GM12878 (cell line): ENCODE data around the gene GFRA1. TPM values are rescaled to one million over a fixed set of nuclear protein-coding genes. Genes with fewer than 3 reads are reported as not detected.

Source experiments
- ATAC-seq: fragments of 200-7000 bp; cut with Tn5 transposase; 3 replicates; pipeline ENCODE4 v1.9.1; 2020; ENCODE audit warnings: mild to moderate bottlenecking, moderate library complexity
- BruUV-seq: library from RNA; stranded (reverse); fragments of 400-500 nt; replicated peaks from 2 replicates; lab custom pipeline; 2021; lab: Mats Ljungman, UMichigan
- CTCF ChIA-PET: fragments of 300-600 bp; sonication (Branson Sonifier 250); formaldehyde crosslinking; extraction: SDS; loops from one replicate; lab custom pipeline; 2021; ENCODE audit warnings: inconsistent platforms; lab: Yijun Ruan, JAX
- POLR2A ChIA-PET: fragments of 350-600 bp; formaldehyde crosslinking; extraction: SDS; loops from one replicate; lab custom pipeline; 2021; ENCODE audit warnings: inconsistent platforms; lab: Charles Lee
- RAD21 ChIA-PET: fragments of 300-600 bp; sonication (Branson Sonifier 250); formaldehyde crosslinking; loops from one replicate; lab custom pipeline; 2023; ENCODE audit warnings: antibody characterized with exemption; ENCODE audit not compliant: unreplicated experiment; lab: Charles Lee
- SMC1A ChIA-PET: fragments of 300-600 bp; sonication (Branson Sonifier 250); formaldehyde crosslinking; loops from one replicate; lab custom pipeline; 2023; ENCODE audit not compliant: unreplicated experiment, uncharacterized antibody; lab: Charles Lee
- DNase-seq: peaks from one replicate; pipeline ENCODE4 v3.0.0-alpha.2; 2011; ENCODE audit warnings: low read depth, low spot score
- FAIRE-seq: peaks from 3 replicates; lab custom pipeline; 2011; peaks lifted over from hg19 to GRCh38; lab: Jason Lieb, UNC
- H2AFZ ChIP-seq: 2 replicates; pipeline ENCODE4 v1.6.0; 2011; ENCODE audit warnings: low read depth, low read length, control low read depth; ENCODE audit not compliant: control insufficient read depth
- H3K27ac ChIP-seq: 2 replicates; pipeline ENCODE4 v1.5.1; 2011; ENCODE audit warnings: control low read depth; ENCODE audit not compliant: control insufficient read depth, insufficient read depth
- H3K27me3 ChIP-seq, 2 experiments: replicated peaks in 1 of 2; 2 replicates each; pipeline versions ENCODE4 v1.6.0 to v1.6.1; 2011; ENCODE audit warnings: low read length in 1 of 2; ENCODE audit not compliant: control insufficient read depth in 2 of 2, insufficient read depth in 2 of 2
- H3K36me3 ChIP-seq, 2 experiments: 2 replicates each; pipeline ENCODE4 v1.5.1; 2011; ENCODE audit warnings: low read length in 1 of 2; ENCODE audit not compliant: control insufficient read depth in 2 of 2, insufficient read depth in 2 of 2
- H3K4me1 ChIP-seq: 2 replicates; pipeline ENCODE4 v1.6.1; 2011; ENCODE audit warnings: mild to moderate bottlenecking, low read length, moderate library complexity, mixed read lengths; ENCODE audit not compliant: control insufficient read depth, insufficient read depth
- H3K4me2 ChIP-seq: 2 replicates; pipeline ENCODE4 v1.6.0; 2011; ENCODE audit warnings: control low read depth; ENCODE audit not compliant: control insufficient read depth, insufficient read depth
- H3K4me3 ChIP-seq: fragments of 200-600 bp; sonication (generic); 2 replicates; pipeline ENCODE4 v1.5.1; 2016
- H3K79me2 ChIP-seq: 2 replicates; pipeline ENCODE4 v1.6.0; 2011; ENCODE audit warnings: low read length; ENCODE audit not compliant: control insufficient read depth, insufficient read depth
- H3K9ac ChIP-seq: 2 replicates; pipeline ENCODE4 v1.8.0; 2011; ENCODE audit warnings: low read length, control low read depth, mixed read lengths; ENCODE audit not compliant: control insufficient read depth, insufficient read depth
- H3K9me3 ChIP-seq: replicated peaks from 3 replicates; pipeline ENCODE4 v1.5.1; 2011; ENCODE audit warnings: mild to moderate bottlenecking, low read length; ENCODE audit not compliant: control insufficient read depth, insufficient read depth
- H4K20me1 ChIP-seq: 2 replicates; pipeline ENCODE4 v1.6.0; 2011; ENCODE audit not compliant: control insufficient read depth, insufficient read depth
- BCL11A ChIP-seq: IDR thresholded peaks from 2 replicates; pipeline ENCODE4 v1.6.1; 2011; ENCODE audit warnings: low read depth, low read length
- FOXK2 ChIP-seq: fragments of 450-650 bp; IDR thresholded peaks from 2 replicates; pipeline ENCODE4 v1.6.1; 2017; ENCODE audit warnings: mild to moderate bottlenecking, moderate library complexity
- LARP7 ChIP-seq: fragments of 450-650 bp; IDR thresholded peaks from 2 replicates; pipeline ENCODE4 v1.6.1; 2017; ENCODE audit warnings: mild to moderate bottlenecking
- MEF2A ChIP-seq: IDR thresholded peaks from 2 replicates; pipeline ENCODE4 v1.6.1; 2011; ENCODE audit warnings: low read depth, mild to moderate bottlenecking, low read length, moderate library complexity; ENCODE audit not compliant: insufficient read depth
- MTA2 ChIP-seq: fragments of 450-650 bp; IDR thresholded peaks from 2 replicates; pipeline ENCODE4 v1.6.1; 2016; ENCODE audit warnings: low read depth, mild to moderate bottlenecking, moderate library complexity
- NFYB ChIP-seq: IDR thresholded peaks from 2 replicates; pipeline ENCODE4 v1.6.1; 2011; ENCODE audit warnings: low read depth, mild to moderate bottlenecking, low read length, improper control_type of control experiment, moderate library complexity; ENCODE audit not compliant: insufficient read depth
- POLR2AphosphoS2 ChIP-seq: IDR thresholded peaks from 2 replicates; pipeline ENCODE4 v1.6.1; 2011; ENCODE audit warnings: low read depth, mild to moderate bottlenecking, low read length, improper control_type of control experiment, moderate library complexity
- RFX5 ChIP-seq: IDR thresholded peaks from 2 replicates; pipeline ENCODE4 v1.6.1; 2011; ENCODE audit warnings: low read depth, low read length, improper control_type of control experiment
- RUNX3 ChIP-seq: IDR thresholded peaks from 2 replicates; pipeline ENCODE4 v1.6.1; 2012; ENCODE audit warnings: low read length, inconsistent platforms
- SIN3A ChIP-seq: IDR thresholded peaks from 2 replicates; pipeline ENCODE4 v1.6.1; 2012; ENCODE audit warnings: low read depth, low read length, improper control_type of control experiment
- SIX5 ChIP-seq: IDR thresholded peaks from 2 replicates; pipeline ENCODE4 v1.6.1; 2011; ENCODE audit warnings: mild to moderate bottlenecking, low read depth, low read length, moderate library complexity; ENCODE audit not compliant: severe bottlenecking
- SMAD5 ChIP-seq: IDR thresholded peaks from 2 replicates; pipeline ENCODE4 v1.6.1; 2016; ENCODE audit warnings: antibody characterized with exemption, low read depth
- SRF ChIP-seq, 2 experiments: IDR thresholded peaks; 2 replicates each; pipeline ENCODE4 v1.6.1; 2011; ENCODE audit warnings: low read depth in 2 of 2, low read length in 2 of 2, mild to moderate bottlenecking in 1 of 2, moderate library complexity in 1 of 2
- ZBED1 ChIP-seq: IDR thresholded peaks from 2 replicates; pipeline ENCODE4 v1.6.1; 2016; ENCODE audit warnings: borderline replicate concordance
- WGBS: methylation state at CpG from one replicate; pipeline ENCODE4 v1.1.6; 2016; ENCODE audit warnings: low lambda C conversion rate; ENCODE audit not compliant: insufficient replicate concordance, insufficient coverage; ENCODE audit errors: missing lambda C conversion rate; 5-methylcytosine and 5-hydroxymethylcytosine counted together
- in situ Hi-C: fragments of 300-500 bp; cut with MboI; formaldehyde crosslinking; loops from 9 replicates; pipeline ENCODE4 v1.14.3; 2018; ENCODE audit warnings: mixed read lengths
- intact Hi-C: fragments of 100-400 bp; cut with micrococcal nuclease; formaldehyde crosslinking; loops from one replicate; pipeline ENCODE4 v1.14.2; 2022; ENCODE audit not compliant: unreplicated experiment
- polyA plus RNA-seq, 11 experiments: library from polyadenylated mRNA; depleted of rRNA in 4 of 11; unstranded in 6 of 11; stranded (reverse) in 5 of 11; fragments of >200 nt; fragmentation: Nextera tagmentation in 4 of 11; fragmentation: Illumina TruSeq in 1 of 11; extraction: Ambion mirVana in 4 of 11; extraction: Trizol in 1 of 11; gene quantifications; 1 replicate in 1 of 11; 2 replicates in 10 of 11; pipeline versions ENCODE4 v1.2.1 to v1.2.3, GENCODE V29; 2011 to 2016; ENCODE audit warnings: inconsistent platforms in 2 of 11, missing spikeins in 2 of 11, low read depth in 1 of 11
- total RNA-seq, 4 experiments: library from RNA; depleted of rRNA in 3 of 4; stranded (reverse); fragments of >200 nt in 3 of 4; fragmentation: Illumina TruSeq in 1 of 4; extraction: Trizol in 1 of 4; gene quantifications; 2 replicates each; pipeline versions ENCODE4 v1.2.1 to v1.2.3, GENCODE V29; 2013 to 2021
- TF ChIP-seq, protein P1 (sequence below): fragments of 450-650 bp; conservative IDR thresholded peaks from 2 replicates; pipeline ENCODE4 v1.6.1; 2017; ENCODE audit warnings: mild to moderate bottlenecking, moderate library complexity
- TF ChIP-seq, protein P2 (sequence below): fragments of 450-650 bp; IDR thresholded peaks from 2 replicates; pipeline ENCODE4 v1.6.1; 2017; ENCODE audit warnings: mild to moderate bottlenecking
- TF ChIP-seq, protein P3 (sequence below): fragments of 450-650 bp; IDR thresholded peaks from 2 replicates; pipeline ENCODE4 v1.6.1; 2016; ENCODE audit warnings: mild to moderate bottlenecking
- TF ChIP-seq, protein P4 (sequence below): fragments of 450-650 bp; IDR thresholded peaks from 2 replicates; pipeline ENCODE4 v1.6.1; 2016; ENCODE audit warnings: mild to moderate bottlenecking
- TF ChIP-seq, protein P5 (sequence below): fragments of 450-650 bp; IDR thresholded peaks from 2 replicates; pipeline ENCODE4 v1.6.1; 2017; ENCODE audit warnings: low read depth, mild to moderate bottlenecking, moderate library complexity

Gene GFRA1
- total and polyA plus RNA-seq, 10 of the 15 experiments (the other 5 are each of a cell fraction or from before 2014, with no cell fraction given), result 0.05 to 0.19 TPM; not detected in 8

DNA sequence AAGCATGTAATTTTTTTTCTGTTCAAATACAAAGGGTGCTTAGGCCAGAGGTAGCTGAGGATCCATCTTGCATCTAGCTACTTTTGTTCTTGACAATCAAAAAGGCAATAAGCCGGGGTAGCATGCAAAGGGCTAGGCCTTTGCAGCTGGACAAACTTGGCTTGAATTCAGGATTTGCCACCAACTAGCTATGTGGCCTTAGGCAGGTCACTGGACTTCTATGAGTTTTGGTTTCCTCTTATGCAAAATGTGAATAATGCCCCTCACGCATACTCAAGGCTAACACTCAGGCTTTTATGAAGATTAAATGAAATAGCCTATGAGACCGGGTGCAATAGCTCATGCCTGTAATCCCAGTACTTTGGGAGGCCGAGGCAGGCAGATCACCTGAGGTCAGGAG is 19.3 kb downstream of the GFRA1 start:
- H3K9me3 ChIP-seq, result no peaks in the 10 kb centered on the region
- no peaks in the 10 kb centered on the region; the same call in 1 of the 2 replicates for H4K20me1 ChIP-seq
- FAIRE-seq, result no peak
- H3K27ac ChIP-seq, result no peak overlapping the region
- no peak for DNase-seq
- no TSS peak for BruUV-seq
- no peaks in the 10 kb centered on the region for H3K36me3 ChIP-seq
- WGBS, result 2% methylated on average over 4 of the region's 4 CpGs
- no peaks in the 10 kb centered on the region for H3K79me2 ChIP-seq
- intact Hi-C loops (no loop called here), in situ Hi-C loops (no loop called here)
- no peak overlapping the region for H3K9ac ChIP-seq
- no peak overlapping the region for H2AFZ ChIP-seq
- RAD21 ChIA-PET, result no interaction called here
- H3K27me3 ChIP-seq, result peaks cover 0 to 2% of the 10 kb centered on the region in 2 experiments; a peak in 1 of 4 replicates
- SMC1A ChIA-PET, result no interaction called here
- no peak overlapping the region for H3K4me2 ChIP-seq
- POLR2A ChIA-PET, result no interaction called here
- CTCF ChIA-PET, result no interaction called here
- no peaks in the 10 kb centered on the region for H3K4me1 ChIP-seq
- H3K4me3 ChIP-seq, result no peak overlapping the region
- no peak for ATAC-seq
- TF ChIP-seq MEF2A (no peak), SIX5 (no peak), RUNX3 (no peak), NFYB (no peak), LARP7 (no peak), MTA2 (no peak), SIN3A (no peak), SMAD5 (no peak), FOXK2 (no peak), BCL11A (no peak), POLR2AphosphoS2 (no peak), RFX5 (no peak), ZBED1 (no peak), SRF (IDR thresholded peaks at IDR 0.05; ENCODE audit: low read depth in 2 of 2, low read length in 2 of 2) (no peak)
- TF ChIP-seq, protein P1, sequence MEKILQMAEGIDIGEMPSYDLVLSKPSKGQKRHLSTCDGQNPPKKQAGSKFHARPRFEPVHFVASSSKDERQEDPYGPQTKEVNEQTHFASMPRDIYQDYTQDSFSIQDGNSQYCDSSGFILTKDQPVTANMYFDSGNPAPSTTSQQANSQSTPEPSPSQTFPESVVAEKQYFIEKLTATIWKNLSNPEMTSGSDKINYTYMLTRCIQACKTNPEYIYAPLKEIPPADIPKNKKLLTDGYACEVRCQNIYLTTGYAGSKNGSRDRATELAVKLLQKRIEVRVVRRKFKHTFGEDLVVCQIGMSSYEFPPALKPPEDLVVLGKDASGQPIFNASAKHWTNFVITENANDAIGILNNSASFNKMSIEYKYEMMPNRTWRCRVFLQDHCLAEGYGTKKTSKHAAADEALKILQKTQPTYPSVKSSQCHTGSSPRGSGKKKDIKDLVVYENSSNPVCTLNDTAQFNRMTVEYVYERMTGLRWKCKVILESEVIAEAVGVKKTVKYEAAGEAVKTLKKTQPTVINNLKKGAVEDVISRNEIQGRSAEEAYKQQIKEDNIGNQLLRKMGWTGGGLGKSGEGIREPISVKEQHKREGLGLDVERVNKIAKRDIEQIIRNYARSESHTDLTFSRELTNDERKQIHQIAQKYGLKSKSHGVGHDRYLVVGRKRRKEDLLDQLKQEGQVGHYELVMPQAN, result no peak
- TF ChIP-seq, protein P2, sequence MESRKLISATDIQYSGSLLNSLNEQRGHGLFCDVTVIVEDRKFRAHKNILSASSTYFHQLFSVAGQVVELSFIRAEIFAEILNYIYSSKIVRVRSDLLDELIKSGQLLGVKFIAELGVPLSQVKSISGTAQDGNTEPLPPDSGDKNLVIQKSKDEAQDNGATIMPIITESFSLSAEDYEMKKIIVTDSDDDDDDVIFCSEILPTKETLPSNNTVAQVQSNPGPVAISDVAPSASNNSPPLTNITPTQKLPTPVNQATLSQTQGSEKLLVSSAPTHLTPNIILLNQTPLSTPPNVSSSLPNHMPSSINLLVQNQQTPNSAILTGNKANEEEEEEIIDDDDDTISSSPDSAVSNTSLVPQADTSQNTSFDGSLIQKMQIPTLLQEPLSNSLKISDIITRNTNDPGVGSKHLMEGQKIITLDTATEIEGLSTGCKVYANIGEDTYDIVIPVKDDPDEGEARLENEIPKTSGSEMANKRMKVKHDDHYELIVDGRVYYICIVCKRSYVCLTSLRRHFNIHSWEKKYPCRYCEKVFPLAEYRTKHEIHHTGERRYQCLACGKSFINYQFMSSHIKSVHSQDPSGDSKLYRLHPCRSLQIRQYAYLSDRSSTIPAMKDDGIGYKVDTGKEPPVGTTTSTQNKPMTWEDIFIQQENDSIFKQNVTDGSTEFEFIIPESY, result no peak
- TF ChIP-seq, protein P3, sequence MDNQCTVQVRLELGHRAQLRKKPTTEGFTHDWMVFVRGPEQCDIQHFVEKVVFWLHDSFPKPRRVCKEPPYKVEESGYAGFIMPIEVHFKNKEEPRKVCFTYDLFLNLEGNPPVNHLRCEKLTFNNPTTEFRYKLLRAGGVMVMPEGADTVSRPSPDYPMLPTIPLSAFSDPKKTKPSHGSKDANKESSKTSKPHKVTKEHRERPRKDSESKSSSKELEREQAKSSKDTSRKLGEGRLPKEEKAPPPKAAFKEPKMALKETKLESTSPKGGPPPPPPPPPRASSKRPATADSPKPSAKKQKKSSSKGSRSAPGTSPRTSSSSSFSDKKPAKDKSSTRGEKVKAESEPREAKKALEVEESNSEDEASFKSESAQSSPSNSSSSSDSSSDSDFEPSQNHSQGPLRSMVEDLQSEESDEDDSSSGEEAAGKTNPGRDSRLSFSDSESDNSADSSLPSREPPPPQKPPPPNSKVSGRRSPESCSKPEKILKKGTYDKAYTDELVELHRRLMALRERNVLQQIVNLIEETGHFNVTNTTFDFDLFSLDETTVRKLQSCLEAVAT, result no peak
- TF ChIP-seq, protein P4, sequence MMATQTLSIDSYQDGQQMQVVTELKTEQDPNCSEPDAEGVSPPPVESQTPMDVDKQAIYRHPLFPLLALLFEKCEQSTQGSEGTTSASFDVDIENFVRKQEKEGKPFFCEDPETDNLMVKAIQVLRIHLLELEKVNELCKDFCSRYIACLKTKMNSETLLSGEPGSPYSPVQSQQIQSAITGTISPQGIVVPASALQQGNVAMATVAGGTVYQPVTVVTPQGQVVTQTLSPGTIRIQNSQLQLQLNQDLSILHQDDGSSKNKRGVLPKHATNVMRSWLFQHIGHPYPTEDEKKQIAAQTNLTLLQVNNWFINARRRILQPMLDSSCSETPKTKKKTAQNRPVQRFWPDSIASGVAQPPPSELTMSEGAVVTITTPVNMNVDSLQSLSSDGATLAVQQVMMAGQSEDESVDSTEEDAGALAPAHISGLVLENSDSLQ, result no peak
- TF ChIP-seq, protein P5, sequence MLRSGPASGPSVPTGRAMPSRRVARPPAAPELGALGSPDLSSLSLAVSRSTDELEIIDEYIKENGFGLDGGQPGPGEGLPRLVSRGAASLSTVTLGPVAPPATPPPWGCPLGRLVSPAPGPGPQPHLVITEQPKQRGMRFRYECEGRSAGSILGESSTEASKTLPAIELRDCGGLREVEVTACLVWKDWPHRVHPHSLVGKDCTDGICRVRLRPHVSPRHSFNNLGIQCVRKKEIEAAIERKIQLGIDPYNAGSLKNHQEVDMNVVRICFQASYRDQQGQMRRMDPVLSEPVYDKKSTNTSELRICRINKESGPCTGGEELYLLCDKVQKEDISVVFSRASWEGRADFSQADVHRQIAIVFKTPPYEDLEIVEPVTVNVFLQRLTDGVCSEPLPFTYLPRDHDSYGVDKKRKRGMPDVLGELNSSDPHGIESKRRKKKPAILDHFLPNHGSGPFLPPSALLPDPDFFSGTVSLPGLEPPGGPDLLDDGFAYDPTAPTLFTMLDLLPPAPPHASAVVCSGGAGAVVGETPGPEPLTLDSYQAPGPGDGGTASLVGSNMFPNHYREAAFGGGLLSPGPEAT, result no peak
